Coronary artery (tissue), 2 donors: Measurements from ENCODE around the gene CKAP2L.
"Not testable (repeated sequence)": the region's sequence is repeated elsewhere in the genome, so short reads cannot be mapped to it uniquely, and the experiment has no call there.

Source experiments
- DNase-seq: peaks from one replicate; pipeline ENCODE4 v3.0.0-alpha.2; 2017; ENCODE audit warnings: low spot score
- H3K27ac ChIP-seq, 2 donors: fragments of 200-600 bp; sonication (generic); one replicate each; pipeline ENCODE4 v1.5.1; 2016 to 2019
- H3K4me3 ChIP-seq: fragments of 200-600 bp; sonication (generic); 2 replicates; pipeline ENCODE4 v1.5.1; 2016; ENCODE audit warnings: mild to moderate bottlenecking, moderate library complexity
- CTCF ChIP-seq: fragments of 200-600 bp; sonication (generic); IDR thresholded peaks from one replicate; pipeline ENCODE4 v1.5.1; 2019; ENCODE audit warnings: antibody characterized with exemption

The CKAP2L gene

GRCh38 chr2:112713585-112713925 is 50.9 kb downstream of the CKAP2L start:
- DNase-seq: no peak

DNA sequence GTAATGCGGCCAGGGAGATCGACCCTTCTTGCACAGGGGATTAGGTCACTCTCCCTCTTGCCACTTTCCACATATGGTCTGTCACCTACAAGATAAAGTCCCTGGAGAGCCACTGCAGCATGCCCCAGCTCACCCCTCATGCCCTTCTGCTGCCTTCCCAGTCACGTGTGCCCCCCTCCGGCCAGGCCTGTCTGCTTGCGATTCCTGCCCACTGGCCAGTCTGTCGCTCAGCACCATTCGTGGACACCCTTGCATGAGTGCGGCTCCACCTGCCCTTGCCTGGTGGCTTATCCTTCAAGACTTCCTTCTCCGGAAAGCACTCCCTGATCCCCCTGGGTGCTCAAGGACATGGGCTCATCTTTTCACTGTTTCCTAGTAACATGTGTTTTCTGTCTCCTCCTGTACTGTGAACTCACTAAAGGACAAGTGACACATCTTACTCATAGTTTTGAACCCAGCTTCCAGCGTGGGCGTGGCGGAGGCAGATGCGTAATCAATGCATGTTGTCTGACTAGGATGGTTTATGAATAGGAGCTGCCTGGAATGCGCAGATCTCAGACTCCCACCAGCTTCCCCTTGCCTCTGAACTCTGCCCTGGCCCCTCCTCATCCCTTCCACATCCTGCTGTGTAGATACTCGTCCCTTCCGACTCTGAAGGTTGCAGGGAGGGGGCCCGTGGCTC is 51.4 kb downstream of the CKAP2L start:
- DNase-seq: no peak
- no peak overlapping the region for H3K4me3 ChIP-seq
- TF ChIP-seq CTCF: no peak

More at GRCh38 chr2:112713585-112713925, 50.9 kb downstream of the CKAP2L start:
- Histone ChIP-seq H3K4me3 (no peak overlapping the region), H3K27ac (no peak overlapping the region)
- no peak for TF ChIP-seq CTCF

GRCh38 chr2:112712465-112712864 is 51.9 kb downstream of the CKAP2L start:
- no peak for DNase-seq
- TF ChIP-seq CTCF: no peak
- H3K4me3 ChIP-seq: no peak overlapping the region
- H3K27ac ChIP-seq: no peak overlapping the region

More for the DNA sequence above, 51.4 kb downstream of the CKAP2L start:
- H3K27ac ChIP-seq: no peak overlapping the region

DNA sequence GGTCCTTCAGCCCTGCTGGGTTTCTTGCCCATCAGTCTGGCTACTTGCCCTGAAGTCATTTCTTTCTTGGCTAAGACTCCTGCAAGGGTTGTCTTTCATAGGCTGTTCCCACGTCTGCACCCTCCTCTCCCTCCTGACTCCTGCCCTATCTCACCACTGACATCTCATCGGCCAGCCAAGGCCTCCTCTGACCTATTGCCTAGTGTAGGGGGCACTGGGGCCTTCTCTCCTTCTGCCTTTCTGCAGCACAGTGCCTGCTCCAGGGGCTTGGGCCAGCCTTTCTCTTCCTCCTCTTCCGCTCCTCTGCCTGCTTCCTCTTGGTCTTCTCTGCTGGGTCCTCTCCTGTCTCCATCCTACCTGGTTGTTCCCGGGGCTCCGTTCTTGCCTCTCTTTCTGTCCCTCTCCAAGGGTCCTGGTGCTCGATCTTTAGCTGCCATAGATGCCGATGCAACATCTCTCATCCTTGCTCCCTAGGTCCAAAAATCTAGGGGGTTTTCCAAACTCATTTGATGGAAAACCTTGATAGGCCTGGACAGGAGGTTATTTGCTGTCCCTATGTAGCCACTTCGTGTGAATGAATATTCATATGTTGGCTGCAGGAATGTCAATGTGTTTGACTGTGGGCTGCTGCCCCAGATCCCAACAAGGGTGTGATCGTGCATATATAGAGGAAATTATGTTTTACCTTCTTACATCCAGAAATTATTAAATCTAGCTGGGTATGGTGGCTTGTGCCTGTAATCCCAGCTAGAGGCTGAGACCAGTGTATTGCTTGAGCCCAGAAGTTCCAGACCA is 53.3 kb downstream of the CKAP2L start:
- H3K4me3 ChIP-seq: no peak overlapping the region
- TF ChIP-seq CTCF: no peak
- DNase-seq: no peak
- H3K27ac ChIP-seq: no peak overlapping the region

DNA sequence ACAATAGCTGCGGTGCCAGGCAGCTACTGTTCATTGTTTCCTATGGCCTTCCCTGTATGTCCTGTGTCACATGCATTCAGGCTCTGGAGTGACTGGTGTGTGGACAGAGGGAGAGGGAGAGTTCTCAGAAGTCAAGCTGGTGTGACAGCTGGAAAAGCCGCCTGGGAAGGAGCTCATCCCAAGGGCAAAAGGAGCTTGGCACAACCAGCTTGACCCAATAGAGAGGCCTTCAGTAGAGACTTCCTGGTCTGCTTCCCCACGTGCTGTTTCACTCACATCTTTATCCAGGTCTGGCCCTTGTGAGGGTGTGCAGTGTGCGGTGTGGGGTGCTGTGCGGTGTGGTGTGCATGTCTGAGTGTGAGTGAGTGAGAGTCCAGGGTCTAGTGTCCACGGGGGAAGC is 54.7 kb downstream of the CKAP2L start:
- DNase-seq: no peak
- no peak overlapping the region for H3K4me3 ChIP-seq
- TF ChIP-seq CTCF: no peak
- no peak overlapping the region for H3K27ac ChIP-seq

GRCh38 chr2:112708968-112709367 is 55.4 kb downstream of the CKAP2L start:
- H3K27ac ChIP-seq: no peak overlapping the region
- no peak for TF ChIP-seq CTCF
- DNase-seq: no peak
- H3K4me3 ChIP-seq: no peak overlapping the region

DNA sequence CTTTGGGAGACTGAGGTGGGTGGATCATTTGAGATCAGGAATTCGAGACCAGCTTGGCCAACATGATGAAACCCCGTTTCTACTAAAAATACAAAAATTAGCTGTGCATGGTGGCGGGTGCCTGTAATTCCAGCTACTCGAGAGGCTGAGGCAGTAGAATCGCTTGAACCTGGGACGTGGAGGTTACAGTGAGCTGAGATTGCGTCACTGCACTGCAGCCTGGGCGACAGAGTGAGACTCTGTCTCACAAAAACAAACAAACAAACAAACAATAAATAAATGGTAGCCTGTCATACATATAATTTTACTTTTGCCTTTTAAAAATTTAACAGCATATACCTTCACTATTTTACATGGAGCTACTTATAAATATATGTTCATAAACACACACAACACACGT is 57.5 kb downstream of the CKAP2L start:
- not testable (repeated sequence) for H3K4me3 ChIP-seq, H3K27ac ChIP-seq, DNase-seq
